ENCODE results near the gene ADAM22.
"Not testable (repeated sequence)": the region's sequence is repeated elsewhere in the genome, so short reads cannot be mapped to it uniquely, and the experiment has no call there.

The ADAM22 gene, protein sequence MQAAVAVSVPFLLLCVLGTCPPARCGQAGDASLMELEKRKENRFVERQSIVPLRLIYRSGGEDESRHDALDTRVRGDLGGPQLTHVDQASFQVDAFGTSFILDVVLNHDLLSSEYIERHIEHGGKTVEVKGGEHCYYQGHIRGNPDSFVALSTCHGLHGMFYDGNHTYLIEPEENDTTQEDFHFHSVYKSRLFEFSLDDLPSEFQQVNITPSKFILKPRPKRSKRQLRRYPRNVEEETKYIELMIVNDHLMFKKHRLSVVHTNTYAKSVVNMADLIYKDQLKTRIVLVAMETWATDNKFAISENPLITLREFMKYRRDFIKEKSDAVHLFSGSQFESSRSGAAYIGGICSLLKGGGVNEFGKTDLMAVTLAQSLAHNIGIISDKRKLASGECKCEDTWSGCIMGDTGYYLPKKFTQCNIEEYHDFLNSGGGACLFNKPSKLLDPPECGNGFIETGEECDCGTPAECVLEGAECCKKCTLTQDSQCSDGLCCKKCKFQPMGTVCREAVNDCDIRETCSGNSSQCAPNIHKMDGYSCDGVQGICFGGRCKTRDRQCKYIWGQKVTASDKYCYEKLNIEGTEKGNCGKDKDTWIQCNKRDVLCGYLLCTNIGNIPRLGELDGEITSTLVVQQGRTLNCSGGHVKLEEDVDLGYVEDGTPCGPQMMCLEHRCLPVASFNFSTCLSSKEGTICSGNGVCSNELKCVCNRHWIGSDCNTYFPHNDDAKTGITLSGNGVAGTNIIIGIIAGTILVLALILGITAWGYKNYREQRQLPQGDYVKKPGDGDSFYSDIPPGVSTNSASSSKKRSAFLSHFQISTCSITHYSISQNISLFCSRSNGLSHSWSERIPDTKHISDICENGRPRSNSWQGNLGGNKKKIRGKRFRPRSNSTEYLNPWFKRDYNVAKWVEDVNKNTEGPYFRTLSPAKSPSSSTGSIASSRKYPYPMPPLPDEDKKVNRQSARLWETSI

DNA sequence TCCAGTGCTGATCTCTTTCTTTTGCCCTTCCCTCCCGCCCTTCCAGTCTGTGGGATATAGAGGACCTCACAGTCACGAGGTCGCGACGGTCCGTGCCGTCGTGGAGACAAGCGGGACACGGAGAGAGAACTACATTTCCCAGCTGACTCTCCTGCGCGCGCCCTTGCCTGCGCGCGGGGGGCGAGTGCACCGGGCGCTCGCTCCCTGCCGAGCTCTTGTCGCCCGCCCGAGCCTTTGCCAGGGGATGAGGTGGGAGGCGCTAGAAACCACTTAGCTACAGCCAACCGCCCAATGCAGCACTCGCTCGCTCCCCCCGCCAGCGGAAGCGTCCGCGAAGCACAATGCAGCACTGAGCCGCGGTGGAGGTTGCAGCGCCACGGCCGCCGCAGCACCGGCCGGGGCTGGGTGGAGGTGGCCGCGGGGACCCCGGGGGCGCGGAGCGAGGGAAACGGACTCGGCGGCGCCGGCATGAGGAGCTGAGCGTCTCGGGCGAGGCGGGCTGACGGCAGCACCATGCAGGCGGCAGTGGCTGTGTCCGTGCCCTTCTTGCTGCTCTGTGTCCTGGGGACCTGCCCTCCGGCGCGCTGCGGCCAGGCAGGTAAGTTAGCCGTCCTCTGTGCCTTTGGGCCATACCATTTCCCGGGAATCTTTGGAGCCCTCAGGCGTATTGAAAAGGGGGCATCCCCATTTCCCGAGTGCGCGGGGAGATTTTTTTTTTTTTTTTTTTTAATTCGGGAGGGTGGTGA is at the start of gene ADAM22:
Gene ADAM22, plus strand, starts transcription at position 299 of the 746 bp plus-strand sequence. Its CDS starts 215 bp downstream, at position 514.
- peak; percentile 96 for DNase-seq (ENCODE audit: low spot score)

DNA sequence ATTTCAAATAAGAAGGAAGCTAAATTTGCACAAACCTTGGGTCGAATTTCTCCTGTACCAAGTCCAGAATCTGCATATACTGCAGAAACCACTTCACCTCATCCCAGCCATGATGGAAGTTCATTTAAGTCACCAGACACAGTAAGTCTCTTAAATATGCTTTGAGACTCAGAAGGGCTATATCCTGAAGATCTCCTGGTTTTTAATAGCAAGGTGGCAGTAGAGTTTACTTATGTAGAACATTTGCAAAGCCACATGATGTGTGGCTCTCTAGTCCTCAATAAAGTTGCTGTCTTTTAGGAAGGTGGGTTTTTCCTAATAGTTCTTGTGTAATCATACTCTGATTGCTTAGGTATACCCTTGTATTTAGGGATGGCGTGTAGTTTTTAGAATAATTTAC is 49.0 kb upstream of the ADAM22 start:
- DNase-seq (ENCODE audit: low spot score): no peak

GRCh38 chr7:87886875-87887274 is 47.2 kb upstream of the ADAM22 start:
- peak; percentile 34 for DNase-seq (ENCODE audit: low spot score)

GRCh38 chr7:87895363-87895762 is 38.7 kb upstream of the ADAM22 start:
- DNase-seq (ENCODE audit: low spot score): no peak

DNA sequence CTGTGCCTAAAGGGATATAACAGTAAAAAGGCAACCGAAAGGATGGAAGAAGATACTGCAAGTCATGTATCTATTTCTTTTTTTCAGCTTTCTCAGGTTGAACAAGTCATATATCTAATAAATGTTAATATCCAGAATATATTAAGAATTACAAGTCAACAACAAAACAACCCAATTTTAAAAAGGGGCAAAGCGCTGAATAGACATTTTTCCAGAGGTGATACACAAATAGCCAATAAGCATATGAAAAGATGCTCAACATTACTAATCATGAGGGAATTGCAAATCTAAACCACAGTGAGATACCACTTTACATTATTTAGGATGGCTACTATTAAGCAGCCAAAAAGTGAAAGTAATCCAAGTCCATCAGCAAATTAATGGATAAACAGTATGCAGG is 34.8 kb upstream of the ADAM22 start:
- DNase-seq (ENCODE audit: low spot score): no peak

DNA sequence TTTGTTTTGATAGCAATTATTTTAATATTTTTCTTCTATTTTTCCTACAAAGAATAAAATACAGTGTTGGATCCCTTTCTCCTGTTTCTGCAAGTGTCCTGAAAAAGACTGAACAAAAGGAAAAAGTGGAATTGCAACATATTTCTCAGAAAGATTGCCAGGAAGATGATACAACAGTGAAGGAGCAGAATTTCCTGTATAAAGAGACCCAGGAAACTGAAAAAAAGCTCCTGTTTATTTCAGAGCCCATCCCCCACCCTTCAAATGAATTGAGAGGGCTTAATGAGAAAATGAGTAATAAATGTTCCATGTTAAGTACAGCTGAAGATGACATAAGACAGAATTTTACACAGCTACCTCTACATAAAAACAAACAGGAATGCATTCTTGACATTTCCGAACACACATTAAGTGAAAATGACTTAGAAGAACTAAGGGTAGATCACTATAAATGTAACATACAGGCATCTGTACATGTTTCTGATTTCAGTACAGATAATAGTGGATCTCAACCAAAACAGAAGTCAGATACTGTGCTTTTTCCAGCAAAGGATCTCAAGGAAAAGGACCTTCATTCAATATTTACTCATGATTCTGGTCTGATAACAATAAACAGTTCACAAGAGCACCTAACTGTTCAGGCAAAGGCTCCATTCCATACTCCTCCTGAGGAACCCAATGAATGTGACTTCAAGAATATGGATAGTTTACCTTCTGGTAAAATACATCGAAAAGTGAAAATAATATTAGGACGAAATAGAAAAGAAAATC is 26.7 kb upstream of the ADAM22 start:
- not testable (repeated sequence) for DNase-seq (ENCODE audit: low spot score)

DNA sequence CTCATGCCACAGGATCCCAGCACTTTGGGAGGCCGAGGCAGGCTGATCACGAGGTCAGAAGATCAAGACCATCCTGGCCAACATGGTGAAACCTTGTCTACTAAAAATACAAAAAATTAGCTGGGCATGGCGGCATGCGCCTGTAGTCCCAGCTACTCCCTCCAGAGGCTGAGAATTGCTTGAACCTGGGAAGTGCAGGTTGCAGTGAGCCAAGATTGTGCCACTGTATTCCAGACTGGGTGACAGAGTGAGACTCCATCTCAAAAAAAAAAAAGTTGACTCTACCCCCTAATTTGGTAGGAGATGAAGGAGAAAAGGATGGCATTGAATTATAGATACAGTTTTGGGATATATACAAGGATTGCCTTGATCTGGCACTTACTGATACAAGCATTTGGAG is 25.2 kb upstream of the ADAM22 start:
- not testable (repeated sequence) for DNase-seq (ENCODE audit: low spot score)

DNA sequence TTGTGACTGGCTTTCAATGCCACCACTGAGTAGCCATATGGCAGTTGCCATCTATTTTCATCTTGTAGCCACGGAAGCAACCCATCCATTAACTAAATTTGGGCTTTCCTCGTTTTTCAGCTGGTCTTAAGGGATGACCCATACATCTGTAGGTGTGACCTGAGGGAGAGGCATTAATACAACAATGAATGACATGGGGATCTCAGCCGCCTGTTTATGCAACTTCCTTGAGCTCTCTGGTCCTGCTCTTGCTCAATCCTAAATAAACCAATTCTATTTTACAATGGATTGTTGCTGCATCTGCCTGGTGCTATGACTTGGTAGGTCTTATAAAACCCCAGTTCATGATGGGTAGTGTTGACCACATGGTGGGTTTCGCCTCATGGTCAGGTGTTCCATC is 21.9 kb upstream of the ADAM22 start:
- DNase-seq (ENCODE audit: low spot score): no peak

DNA sequence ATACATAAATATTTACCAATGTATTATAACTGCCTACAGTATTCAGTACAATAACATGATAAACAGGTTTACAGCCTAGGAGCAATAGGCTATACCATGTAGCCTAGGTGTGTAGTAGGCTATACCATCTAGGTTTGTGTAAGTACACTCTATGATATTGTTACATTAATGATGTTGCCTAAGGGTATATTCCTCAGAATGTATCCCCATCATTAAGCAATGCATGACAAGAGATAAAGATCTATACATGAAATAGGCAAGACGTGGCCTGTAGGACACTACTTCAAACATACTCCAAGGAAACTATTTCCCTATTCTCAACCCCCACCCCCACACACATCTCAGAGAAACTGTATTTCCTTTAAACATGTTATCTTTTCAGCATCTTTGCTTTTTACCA is 15.3 kb upstream of the ADAM22 start:
- no peak for DNase-seq (ENCODE audit: low spot score)

DNA sequence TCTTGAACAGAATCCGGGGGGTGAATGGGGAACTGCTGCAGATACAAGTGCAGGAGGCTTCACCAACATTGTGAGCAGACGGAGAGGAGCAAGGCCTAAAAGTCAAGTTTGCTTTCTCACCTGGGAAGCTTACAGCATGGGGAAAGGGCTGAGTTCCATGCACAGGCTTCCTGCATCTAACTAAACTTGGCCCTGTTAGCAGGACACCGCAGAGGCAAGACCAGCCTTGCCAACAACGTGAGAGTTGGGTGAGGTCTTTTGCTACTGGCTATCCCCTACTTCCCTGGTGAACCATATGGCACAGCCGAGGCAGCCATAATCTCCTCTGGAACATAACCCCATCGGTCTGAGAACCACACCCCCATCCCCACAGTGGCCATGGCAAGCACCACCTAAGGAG is 14.2 kb upstream of the ADAM22 start:
- DNase-seq (ENCODE audit: low spot score): peak; percentile 52

GRCh38 chr7:87920578-87920977 is 13.5 kb upstream of the ADAM22 start:
- DNase-seq (ENCODE audit: low spot score): no peak

GRCh38 chr7:87922759-87923395 is 11.2 kb upstream of the ADAM22 start:
- peak; percentile 86 for DNase-seq (ENCODE audit: low spot score)

GRCh38 chr7:87926581-87927461 is 7.2 kb upstream of the ADAM22 start:
- peak; percentile 74 for DNase-seq (ENCODE audit: low spot score)

DNA sequence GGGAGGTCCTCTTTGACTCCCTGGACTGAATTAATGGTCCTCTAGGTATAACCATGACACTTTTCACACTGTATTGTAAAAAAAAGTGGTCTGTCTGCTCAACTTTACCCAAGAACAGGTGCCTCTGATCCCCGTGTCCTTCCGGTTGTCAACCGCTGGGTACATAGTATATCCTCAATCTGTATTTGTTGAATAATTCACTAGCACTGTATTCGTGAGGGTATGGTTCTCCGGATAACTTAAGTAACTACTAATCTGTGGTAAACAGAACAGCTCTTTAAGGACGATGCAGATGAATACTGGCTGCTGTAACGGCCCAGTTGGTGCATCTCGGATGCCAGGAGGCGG is 472 bp upstream of the ADAM22 start:
- DNase-seq (ENCODE audit: low spot score): no peak

DNA sequence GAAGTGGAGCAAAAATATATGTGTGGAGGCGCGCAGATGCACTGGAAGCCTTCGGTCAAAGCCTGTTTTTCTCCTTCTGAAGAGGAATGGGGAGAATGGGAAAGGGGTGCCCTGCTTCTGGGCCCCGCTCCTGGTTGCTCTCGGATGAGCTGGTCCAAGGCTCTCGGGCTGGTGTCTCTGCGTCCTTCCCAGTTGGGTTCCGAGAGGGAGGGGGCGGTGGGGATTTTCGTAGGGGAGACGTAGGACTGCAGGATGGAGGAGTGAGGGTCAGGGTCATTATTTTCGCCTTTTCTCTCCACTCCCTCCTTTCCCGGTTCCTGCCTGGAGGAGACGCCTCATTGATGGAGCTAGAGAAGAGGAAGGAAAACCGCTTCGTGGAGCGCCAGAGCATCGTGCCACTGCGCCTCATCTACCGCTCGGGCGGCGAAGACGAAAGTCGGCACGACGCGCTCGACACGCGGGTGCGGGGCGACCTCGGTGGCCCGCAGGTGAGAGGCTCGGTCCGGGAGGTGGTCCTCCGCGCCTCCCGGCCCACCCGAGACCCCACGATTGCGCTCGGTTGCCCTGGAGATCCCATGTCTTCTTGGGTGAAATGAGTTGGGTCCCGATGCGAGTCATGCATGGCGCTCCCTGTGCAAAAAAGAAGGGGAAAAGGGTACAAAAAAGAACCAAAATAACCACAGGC is 790 bp downstream of the ADAM22 start:
- DNase-seq (ENCODE audit: low spot score): peak; percentile 67

GRCh38 chr7:87935384-87935706 is 1.3 kb downstream of the ADAM22 start:
- peak; percentile 54 for DNase-seq (ENCODE audit: low spot score)

DNA sequence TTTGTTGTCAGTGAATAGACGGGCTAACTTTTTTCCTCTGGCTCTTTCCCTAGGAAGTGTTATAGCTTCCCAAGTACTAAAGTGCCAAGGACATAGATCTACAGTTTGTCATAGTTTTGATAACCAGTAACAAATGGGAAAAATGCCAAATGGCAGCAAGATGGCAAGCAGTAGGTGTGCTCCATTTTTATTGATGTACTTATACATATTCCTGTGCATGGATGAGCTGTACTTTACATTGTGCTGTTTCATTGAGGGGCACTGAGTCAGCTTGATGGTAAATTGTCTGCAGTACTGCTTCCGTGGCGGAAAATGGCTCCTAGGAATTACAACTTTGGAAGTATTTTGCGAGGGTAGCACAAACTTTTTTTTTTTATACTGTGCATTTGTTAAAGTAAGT is 7.1 kb downstream of the ADAM22 start:
- DNase-seq (ENCODE audit: low spot score): no peak

DNA sequence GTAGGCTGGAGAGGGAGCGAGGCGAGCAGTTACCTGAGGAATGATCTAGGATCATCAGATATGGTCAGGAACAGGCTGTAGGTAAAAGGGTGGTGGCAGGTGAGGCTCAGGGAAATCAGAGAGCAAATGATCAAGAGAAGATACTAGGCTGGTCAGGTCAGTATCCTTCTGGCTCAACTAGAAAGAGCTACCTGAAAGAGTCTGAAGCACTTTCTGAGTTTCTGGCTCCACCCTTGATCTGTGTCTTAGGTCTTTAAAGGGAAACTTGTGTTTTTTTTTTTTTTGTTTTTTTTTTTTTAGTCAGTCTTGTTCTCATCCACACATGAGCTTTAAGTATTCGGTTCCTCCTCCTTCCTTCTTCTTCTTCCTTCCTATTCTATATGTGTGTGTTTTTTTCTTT is 10.5 kb downstream of the ADAM22 start:
- DNase-seq (ENCODE audit: low spot score): no peak

- DNase-seq (ENCODE audit: low spot score): not testable (repeated sequence)
These were observed 11.9 kb downstream of the ADAM22 start for GRCh38 chr7:87945926-87946325.

DNA sequence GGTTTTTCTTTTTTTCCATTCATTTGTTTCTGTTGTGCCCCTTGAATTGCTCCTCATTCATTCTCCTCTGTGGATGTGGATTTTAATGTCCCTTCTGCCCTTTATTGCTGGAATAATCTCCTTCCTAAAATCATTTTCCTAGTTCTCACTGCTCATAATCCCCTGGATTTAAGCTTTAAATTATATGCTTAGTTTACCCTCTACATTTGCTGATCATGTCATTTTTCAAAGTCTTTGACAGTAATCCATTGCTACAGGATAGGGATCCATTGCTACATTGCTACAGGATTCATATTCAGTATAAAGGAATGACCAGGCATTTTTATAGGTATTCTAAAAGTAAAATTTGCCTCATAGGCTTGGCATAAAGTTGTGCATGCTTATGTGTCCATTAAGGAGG is 14.3 kb downstream of the ADAM22 start:
- DNase-seq (ENCODE audit: low spot score): no peak
